ENCODE results near the gene FBXO24. TPM values are rescaled to one million over a fixed set of nuclear protein-coding genes. Genes with fewer than 3 reads are reported as not detected.
"Not testable (repeated sequence)": the region's sequence is repeated elsewhere in the genome, so short reads cannot be mapped to it uniquely, and the experiment has no call there.

Gene FBXO24, protein sequence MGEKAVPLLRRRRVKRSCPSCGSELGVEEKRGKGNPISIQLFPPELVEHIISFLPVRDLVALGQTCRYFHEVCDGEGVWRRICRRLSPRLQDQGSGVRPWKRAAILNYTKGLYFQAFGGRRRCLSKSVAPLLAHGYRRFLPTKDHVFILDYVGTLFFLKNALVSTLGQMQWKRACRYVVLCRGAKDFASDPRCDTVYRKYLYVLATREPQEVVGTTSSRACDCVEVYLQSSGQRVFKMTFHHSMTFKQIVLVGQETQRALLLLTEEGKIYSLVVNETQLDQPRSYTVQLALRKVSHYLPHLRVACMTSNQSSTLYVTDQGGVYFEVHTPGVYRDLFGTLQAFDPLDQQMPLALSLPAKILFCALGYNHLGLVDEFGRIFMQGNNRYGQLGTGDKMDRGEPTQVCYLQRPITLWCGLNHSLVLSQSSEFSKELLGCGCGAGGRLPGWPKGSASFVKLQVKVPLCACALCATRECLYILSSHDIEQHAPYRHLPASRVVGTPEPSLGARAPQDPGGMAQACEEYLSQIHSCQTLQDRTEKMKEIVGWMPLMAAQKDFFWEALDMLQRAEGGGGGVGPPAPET
- 0.75 TPM for polyA plus RNA-seq (2013, experiment 1 of 2; ENCODE audit: insufficient read length)
- polyA plus RNA-seq (2013, experiment 2 of 2; ENCODE audit: insufficient read length): 0.60 TPM

DNA sequence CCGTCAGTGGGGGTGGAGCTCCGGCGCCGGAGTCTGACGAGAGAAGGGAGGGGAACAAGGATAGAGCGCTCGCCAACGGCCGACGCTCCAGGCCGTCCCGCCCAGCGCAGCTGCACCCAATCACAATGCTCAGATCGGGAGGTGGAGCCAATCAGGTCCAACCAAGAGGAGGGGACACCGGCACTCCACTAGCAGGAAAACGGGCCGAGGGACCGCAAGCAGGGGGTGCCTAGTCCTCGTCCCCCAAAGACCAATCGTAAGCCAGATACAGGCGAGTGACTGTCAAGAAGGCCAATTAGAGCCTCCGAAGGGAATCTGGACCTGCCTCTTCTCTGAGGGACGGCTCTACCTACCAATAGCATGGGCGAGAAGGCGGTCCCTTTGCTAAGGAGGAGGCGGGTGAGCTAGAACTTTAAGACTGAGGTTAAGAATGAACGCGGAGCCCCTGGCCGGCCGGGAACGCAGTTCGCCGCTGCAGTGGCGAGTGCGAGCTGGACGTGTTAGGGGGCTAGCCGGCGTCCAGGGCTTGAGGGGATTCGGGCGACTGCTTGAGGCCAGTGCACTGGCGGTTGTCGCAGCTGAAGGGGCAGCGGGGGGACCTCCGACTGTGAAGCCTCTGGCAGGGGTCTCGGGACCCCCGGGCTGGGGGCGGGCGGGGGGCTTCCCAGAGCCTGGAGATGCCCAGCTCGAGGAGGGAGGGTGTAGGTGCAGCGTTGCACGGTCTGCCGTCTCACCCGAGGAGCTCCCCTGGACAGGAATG lies at the start of gene FBXO24:
Gene FBXO24, plus strand, starts transcription at position 63 of the 760 bp plus-strand sequence. Its CDS starts 298 bp downstream, at position 361.
- peak; percentile 100 for DNase-seq

DNA sequence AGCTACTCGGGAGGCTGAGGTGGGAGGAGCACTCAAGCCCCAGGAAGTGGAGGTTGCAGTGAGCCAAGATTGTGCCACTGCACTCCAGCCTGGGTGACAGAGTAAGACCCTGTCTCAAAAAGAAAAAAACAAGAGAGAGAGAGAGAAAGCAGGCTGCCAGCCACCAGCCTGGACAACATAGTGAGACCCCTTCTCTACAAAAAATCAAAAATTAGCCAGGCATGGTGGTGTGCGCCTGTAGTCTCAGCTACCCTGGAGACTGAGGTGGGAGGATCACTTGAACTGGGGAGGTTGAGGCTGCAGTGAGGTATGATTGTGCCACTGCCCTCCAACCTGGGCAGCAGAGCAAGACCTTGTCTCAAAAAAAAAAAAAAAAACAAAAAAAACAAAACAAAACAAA lies 49.4 kb upstream of the FBXO24 start:
- not testable (repeated sequence) for DNase-seq

DNA sequence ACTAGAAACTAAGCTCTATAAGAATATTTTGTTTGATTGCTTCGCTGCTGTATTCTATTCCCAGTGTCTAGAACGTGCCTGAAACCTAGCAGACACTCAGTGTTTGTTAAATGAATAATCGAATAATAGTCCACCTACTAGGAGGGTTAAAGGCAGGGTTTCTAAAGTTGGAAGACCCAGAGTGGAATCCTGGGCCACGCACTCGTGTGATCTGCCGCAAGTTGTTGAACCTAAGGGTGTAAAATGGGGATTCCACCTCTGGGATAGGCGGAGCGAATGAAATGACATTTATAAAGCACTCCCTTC lies 47.8 kb upstream of the FBXO24 start:
- no peak for DNase-seq

DNA sequence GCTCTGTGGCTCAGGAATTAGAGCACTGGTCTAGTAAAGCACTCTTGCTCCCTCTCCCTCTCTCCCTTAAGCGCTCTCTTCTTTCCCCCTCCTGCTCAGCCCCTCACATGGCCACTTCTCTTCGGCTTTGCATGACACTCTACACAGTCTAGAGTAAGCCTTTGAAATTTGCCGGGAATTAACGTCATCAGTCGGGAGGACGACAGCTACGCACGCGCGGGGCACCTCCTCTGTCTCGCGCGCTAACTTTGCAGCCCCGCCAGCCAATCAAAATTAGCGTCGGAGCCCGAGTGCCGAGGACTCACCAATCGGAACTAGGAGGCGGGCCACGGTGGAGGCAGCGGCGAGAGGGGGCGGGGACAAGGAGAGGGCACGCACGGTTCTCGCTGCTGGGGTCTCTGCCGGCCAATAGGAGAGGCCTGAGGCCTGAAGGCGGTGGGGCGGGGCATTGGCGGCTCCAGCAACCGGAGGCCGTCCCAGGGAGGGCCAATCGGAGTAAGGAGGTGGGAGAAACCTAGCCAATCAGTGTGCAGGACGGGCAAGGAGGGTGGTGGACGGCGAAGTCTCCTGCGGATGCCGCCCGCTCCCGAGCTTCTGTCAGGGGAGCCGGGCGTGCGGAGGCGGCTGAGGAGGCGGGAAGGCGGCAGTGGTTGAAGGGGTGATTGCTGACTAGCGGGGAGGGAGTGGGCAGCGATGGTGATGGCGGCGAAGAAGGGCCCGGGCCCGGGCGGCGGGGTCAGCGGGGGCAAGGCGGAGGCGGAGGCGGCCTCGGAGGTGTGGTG lies 47.3 kb upstream of the FBXO24 start, which contains the start of gene AGFG2:
Gene AGFG2, plus strand, starts transcription at position 550 of the 782 bp plus-strand sequence. Its CDS starts 144 bp downstream, at position 694.
- DNase-seq: peak; percentile 100

DNA sequence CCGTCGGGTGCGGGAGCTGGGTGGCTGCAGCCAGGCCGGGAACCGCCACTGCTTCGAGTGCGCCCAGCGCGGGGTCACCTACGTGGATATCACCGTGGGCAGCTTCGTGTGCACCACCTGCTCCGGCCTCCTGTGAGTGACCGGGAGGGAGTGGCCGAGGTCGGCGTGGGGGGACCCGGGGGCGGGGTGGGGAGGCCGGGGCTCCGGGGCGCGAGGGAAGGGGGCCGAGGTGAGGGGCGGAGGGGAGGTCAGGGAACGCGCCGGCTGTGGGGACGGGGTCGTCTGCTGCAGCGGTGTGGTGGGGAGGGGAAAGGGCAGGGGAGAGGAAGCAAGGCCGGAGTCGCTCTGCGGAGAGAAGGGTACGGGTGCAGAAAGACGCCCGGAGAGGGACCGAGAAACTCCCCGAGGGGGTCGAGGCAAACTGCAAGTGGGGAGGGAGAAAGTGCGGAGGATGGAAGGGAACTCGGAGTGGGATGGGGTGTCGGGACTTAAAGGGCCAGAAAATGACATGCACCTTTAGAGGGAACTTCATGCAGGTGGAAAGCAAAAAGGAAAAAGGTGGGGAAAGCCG lies 46.6 kb upstream of the FBXO24 start:
- no peak for DNase-seq

DNA sequence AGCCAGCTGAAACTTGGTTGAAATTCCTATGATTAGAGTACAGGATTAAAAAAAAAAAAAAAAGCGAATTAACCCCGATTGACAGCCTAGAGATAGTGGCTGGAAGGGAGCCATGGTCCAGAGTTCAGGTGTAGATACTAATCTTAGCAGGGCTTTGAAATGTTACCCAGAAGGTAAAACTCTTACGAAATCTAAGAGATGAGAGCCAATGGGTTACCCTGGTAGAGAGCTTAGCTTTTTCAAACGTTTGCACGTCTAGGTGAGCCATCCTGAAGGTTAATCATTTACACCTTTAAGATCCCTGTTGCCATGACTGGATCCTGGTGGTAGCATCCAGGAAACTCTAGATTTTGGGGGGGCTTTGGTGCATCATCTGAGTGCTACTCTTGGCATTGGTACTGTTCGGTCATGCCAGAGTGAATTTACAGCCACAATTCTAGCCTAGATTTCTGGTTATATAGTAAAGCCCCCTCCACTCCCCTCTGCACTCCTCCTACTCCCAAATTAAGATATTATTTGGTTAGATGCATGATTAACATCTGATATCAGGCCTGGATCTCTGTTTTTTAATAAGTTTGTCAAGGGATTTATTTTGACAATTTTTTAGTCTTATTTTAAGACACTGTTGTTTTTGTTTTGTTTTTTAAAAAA lies 45.9 kb upstream of the FBXO24 start:
- DNase-seq: no peak

DNA sequence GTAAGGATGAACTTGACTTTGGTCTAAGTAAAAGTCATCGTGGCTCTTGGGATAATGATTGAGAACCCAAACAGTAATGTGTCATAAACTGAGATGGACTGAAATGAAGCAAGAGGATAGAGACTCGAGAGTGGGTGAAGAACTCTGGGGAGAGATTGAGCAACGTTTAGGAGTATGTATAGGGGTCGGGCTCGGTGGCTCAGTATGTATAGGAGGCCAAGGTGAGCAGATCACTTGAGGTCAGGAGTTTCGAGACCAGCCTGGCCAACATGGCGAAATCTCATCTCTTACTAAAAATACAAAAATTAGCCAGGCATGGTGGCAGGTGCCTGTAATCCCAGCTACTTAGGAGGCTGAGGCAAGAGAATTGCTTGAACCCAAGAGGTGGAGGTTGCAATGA lies 44.8 kb upstream of the FBXO24 start:
- not testable (repeated sequence) for DNase-seq

DNA sequence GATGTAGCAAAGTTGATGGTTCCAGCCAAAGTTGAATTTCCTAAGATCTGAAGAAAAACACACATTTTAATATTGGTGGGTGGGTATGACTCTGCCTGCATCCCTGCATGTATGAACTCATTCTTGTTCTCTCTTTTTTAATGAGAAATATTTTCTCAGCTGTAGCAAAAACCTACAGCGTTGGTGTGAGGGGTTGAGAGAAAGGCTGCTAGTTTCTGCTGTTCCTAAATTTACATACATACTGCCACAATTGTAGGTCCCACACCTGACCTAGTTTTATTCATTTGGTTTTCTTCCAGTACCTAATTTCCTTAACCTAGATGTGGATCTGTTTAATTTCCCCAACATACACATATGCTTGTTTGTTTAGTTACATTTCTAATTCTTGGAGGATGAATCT lies 42.5 kb upstream of the FBXO24 start:
- DNase-seq: no peak

DNA sequence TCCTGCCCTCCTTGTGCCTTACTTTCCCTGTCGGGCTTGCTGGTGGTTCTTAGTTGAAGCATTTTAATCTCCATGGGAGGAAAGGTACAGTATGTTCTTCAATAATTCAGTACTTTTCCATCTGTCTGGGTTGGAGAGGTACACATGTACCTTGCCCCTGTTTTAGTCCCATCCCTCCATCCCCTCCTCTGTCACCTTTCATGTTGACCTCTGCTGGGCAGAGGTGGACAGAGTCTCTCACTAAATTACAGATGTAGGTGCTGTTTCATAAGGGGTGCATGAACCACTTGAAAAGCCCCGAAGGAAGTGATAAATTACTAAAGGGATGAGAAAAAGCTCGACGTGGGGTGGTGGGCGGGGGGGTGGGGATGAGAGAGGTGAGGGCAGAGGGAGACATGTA lies 41.7 kb upstream of the FBXO24 start:
- no peak for DNase-seq

DNA sequence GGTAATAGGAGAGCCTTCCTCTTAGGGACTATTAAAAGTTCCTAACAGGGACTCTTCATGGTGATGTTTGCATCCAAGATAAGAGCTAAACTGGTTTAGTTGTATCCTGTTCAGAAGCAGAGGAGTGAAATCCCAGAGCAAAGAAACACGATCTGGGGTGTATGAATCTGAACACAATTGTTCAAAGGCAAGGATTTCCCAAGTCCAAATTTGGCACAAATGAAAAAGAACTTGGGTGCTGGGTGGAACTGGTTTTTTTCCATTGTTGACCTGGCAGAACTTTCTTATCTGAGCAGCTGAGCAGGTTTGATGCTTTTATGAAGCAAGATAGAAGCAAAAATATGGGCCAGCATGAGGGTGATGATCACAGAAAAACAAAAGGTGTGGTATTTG lies 41.2 kb upstream of the FBXO24 start:
- no peak for DNase-seq

DNA sequence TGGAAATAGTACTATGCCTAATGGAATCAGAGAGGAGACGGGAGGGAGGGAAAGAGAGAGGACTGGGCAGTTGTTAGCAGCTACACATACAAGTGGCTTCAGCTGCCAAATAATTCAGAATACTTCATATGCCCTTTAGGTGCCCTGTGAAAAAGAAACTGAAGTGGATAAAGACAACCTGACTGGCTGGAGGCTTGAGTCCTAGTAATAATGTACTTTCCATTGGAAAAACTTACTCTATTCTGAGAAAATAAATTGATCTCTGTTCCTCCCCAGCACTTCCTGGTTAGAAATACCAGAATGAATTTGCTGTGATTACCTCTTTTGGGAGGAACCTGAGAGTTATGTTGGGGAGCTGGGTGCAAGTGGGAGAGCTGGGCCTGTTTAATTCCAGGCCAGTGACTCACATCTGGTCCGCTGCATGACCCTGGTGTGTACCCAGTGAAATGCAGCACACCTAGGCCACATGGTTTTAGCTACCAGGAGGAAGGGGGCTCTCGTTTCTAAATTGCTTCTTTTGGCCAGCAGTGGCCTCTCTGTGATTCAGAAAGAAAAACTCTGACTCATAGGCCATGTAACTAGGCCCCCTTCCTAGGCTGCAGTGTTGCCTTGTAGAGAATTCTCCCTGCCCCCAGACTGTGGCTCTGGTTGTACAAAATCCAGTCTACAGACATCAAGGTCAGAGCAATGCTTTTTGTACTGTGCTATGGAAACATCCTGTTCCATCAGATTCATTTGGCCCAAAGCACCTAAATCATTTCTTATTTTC lies 40.6 kb upstream of the FBXO24 start:
- peak; percentile 88 for DNase-seq

DNA sequence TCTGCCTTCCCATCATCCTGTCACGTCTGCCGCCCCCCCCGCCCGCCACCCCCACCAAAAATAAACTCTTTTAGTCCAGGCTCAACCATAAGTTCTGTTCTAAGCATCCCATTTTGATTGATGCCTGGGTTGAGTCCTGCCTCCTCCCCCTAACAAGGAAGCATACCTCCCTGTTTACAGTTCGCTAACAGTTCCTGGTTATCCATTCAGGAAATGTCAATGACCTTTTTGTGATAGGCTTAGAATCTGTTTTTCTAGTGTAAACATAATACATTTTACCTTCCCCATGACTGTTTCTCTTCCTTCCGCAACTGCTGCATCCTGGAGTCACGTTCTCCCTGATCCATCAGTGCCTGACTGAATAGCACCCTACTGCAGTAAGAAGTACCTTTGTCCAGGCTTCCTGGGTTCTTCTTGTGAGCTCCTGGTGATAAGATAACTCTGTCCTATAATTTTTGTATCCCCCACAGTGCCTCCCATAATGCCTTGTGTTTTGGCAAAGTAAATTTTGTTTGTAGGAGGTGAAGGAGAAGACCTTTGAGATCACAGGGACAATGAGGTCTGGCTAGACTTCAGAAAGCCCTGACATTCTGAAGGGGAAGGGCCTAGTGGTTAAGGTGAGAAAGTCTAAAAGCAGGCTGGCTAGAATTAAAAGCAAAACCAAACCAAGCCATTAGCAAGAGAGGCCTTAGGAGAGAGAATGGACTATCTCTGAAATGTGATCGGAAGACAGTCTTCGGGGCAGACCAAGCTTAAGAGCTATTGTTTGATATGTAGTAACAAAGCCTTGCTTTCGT lies 39.8 kb upstream of the FBXO24 start:
- DNase-seq: no peak

DNA sequence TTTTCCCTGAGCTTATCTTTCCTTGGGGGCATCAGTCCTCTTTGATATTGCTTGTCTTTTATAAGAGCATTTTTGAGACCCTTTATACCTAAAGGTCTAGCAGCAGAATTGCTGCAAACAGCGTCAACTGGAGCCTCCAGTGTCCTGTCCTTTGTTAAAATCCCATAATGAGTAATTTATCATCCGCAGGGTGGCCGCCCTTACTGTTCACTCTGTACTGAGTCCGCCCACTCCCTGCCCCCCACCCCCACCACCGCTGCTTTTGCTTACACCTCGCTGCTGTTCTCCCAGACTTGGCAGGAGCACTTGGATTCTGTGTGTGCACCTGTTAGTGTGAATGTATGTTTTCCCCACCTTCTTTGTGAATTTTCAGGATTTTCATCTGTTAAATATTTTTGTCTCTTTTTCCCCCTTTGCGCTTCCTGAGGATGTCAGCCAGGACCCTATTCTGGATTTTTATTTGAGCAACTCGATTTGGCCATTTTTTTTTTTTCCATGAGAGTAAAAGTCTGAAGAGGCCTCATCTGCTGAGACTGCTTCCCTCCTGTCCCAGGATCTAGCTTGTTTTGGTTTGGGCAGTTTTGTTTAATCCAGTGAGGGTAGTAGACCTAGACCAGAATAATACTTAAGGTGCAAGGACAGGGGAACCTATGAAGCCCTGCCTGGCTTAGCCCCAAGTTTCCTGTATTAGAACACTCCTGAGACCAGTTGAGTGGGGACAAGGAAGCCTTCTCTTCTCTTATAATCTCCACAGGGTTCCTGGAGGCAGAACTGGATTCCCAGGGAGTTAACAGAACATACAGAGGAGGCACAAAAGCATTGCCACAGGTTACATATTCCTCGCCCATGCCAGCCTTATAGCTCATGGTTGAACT lies 39.0 kb upstream of the FBXO24 start:
- no peak for DNase-seq

DNA sequence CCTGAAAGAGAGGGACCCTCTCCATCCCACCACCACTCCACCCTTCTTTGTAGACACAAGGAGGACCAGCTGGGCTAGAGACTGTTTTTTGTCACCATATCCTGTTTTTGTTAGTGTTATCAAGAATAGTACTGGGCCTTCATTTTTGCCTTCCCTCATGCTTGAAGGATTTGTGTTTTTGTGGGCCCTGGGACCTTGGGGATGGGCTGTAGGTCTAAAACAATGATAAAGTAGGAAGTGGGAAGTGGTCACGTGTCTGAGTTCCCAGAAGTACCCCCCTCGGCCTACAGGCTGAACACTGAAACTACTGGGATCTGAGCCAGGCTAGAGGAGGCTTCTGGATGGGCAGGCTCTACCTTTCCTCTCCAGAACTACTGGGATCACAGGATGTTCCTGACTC lies 38.3 kb upstream of the FBXO24 start:
- peak; percentile 29 for DNase-seq

DNA sequence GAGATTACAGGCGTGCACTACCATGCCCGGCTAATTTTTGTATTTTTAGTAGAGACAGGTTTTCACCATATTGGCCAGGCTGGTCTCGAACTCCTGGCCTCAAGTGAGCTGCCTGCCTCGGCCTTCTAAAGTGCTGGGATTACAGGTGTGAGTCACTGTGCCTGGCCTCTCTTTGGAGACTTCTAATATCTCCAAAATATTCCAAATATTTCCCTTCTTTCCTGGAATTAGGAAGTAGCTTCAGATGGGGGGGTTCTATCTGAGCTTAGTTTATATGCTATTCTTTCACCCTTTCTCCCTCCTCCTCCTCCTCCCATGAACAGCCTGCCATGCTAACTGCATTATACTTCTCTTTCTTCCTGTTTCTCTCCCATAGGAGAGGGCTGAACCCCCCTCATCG lies 37.7 kb upstream of the FBXO24 start:
- peak; percentile 56 for DNase-seq

DNA sequence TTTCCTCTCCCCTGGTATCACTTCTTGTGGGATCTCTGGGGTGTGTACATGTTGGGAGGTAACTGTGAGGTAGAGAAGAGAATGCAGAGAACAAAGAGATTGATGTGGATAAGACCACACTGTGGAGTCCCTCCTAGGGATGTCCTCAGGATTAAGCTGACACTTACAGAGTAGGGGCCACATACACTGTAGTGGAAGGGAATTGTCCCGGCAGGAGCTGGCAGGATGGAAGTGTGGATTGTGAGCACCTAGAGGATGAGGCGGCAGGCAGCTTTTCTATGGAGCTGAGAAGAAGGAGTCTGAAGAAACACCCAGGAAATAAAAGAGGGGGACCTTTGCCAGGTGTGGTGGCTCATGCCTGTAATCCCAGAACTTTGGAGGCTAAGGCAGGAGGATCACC lies 33.6 kb upstream of the FBXO24 start:
- no peak for DNase-seq

DNA sequence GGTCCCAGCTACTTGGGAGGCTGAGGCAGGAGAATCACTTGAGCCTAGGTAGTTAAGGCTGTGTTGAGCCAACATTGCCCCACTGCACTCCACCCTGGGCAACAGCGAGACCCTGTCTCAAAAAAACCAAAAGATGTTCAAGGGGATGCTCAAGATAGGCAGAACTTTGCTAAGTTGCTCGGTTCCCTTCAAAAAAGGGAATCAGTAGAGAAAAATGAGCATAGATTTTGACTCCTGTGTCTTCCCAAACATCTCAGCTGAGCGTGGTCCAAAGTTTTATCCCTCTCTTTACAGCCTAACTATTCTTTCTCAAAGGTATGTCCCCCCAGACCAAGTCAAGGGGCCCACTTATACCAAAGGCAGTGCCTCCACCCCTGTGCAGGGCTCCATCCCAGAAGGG lies 33.1 kb upstream of the FBXO24 start:
- no peak for DNase-seq

DNA sequence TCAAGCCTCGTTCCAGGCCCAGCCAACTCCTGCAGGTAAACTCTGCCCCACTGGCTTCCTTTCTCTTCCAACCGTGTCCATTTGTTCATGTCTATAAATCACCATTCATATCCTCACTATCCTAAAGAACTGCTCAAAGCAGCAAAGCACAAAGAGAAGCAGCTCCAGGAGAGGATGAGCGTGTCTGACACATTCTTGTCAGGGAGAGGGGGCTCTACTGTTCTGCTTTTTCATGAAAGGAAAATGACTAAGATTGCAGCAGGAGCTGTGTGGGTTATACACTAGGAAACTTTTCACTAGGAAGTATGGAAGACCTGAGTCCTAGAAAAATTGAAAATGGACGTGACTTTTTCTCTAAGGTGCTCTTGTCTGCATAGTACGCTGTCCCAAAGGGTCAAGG lies 30.4 kb upstream of the FBXO24 start:
- no peak for DNase-seq

DNA sequence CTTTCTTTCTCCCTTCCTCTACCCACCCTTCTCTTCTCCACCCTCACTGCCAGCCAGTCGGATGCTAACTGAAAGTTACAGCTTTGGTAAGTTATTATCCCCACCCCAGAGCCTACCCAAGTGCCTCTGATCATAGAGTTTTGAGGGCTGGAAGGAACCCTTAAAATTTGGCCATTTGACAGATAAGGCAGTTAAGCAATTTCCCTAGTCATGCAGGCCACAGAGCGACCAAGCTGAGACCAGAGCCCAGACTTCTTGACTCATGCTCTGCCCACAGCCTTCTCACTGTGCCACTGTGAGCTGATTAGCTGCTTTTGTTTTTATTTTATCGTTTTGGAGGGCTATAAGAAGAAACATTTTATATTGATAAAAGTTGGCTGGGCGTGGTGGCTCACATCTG lies 29.6 kb upstream of the FBXO24 start:
- no peak for DNase-seq

Data from fibroblast of skin of scalp (primary cell).